Measurements from ENCODE around the gene SETBP1.

DNA sequence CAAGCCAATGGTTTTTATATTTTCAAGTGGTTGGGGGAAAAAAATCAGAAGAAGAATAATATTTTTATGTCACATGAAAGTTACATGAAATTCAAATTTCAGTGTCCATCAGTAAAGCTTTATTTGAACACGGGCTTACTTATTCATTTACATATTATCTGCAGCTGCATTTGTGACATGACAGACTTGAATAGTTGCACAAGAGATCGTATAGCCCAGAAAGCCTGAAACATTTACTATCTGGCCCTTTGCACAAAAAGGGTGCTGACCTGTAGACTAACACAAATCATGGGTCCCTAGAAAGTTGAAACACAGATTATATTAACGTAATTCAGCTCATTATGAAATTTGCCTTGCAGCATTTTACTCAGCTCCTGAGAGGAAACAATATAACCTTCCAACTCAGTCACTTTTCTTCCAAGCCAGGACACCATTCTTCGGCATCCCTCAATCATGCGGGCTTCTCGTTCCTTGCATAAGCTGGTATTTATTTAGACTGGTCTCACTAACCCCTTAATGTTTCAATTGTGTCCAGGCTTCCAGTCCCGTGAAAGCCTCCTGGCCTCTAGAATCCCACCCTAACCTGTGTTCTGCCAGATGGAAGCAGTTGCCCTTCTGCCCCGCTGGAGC, 402.7 kb downstream of the SETBP1 start:
- TF ChIP-seq, protein P1, sequence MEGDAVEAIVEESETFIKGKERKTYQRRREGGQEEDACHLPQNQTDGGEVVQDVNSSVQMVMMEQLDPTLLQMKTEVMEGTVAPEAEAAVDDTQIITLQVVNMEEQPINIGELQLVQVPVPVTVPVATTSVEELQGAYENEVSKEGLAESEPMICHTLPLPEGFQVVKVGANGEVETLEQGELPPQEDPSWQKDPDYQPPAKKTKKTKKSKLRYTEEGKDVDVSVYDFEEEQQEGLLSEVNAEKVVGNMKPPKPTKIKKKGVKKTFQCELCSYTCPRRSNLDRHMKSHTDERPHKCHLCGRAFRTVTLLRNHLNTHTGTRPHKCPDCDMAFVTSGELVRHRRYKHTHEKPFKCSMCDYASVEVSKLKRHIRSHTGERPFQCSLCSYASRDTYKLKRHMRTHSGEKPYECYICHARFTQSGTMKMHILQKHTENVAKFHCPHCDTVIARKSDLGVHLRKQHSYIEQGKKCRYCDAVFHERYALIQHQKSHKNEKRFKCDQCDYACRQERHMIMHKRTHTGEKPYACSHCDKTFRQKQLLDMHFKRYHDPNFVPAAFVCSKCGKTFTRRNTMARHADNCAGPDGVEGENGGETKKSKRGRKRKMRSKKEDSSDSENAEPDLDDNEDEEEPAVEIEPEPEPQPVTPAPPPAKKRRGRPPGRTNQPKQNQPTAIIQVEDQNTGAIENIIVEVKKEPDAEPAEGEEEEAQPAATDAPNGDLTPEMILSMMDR (IDR thresholded peaks at IDR 0.05), result no peak
- TF ChIP-seq POLR2A (IDR thresholded peaks at IDR 0.05), result no peak
- TF ChIP-seq POLR2AphosphoS5 (IDR thresholded peaks at IDR 0.05), result no peak
- TF ChIP-seq EP300 (IDR thresholded peaks at IDR 0.05; ENCODE audit: low read depth), result no peak
